ENCODE measurements around the gene SYNGR3. TPM values are rescaled to one million over a fixed set of nuclear protein-coding genes. Genes with fewer than 3 reads are reported as not detected.

The SYNGR3 gene
- polyA plus RNA-seq, 1 donor (not counting 4 experiments of a cell fraction or from before 2014, with no cell fraction given), result 0.30 TPM

GRCh38 chr16:2002406-2003230 is 12.8 kb downstream of the SYNGR3 start:
- TF ChIP-seq EZH2 (IDR thresholded peaks at IDR 0.05; ENCODE audit: low read length) (no peak), CTCF (optimal IDR thresholded peaks at IDR 0.05 in 1 of 3, IDR thresholded peaks at IDR 0.05 in 1 of 3, conservative IDR thresholded peaks at IDR 0.05 in 1 of 3; ENCODE audit: extremely low read depth in 1 of 3, insufficient read depth in 2 of 3, low read length in 3 of 3) (no peak)
- Histone ChIP-seq H3K4me2 (ENCODE audit: control insufficient read depth, extremely low read depth, insufficient read depth, low read depth, low read length) (no peak overlapping the region), H3K4me3 (ENCODE audit: control insufficient read depth in 2 of 3, extremely low read depth in 1 of 3, insufficient read depth in 2 of 3, low read depth in 1 of 3, low read length in 3 of 3) (no peak overlapping the region), H3K4me1 (ENCODE audit: control insufficient read depth, extremely low read depth, insufficient read depth, low read length) (peaks cover 22% of the 10 kb centered on the region), H3K27me3 (ENCODE audit: control insufficient read depth, extremely low read depth, insufficient read depth, low read length) (no peaks in the 10 kb centered on the region), H4K20me1 (ENCODE audit: control insufficient read depth, extremely low read depth, insufficient read depth, low read length) (peaks cover 54% of the 10 kb centered on the region), H3K9me3 (ENCODE audit: control insufficient read depth, low read depth, low read length) (no peaks in the 10 kb centered on the region), H3K36me3 (ENCODE audit: control insufficient read depth in 2 of 2, extremely low read depth in 1 of 2, insufficient read depth in 2 of 2, low read length in 2 of 2) (peaks cover 35 to 74% of the 10 kb centered on the region in 2 experiments), H3K79me2 (ENCODE audit: control insufficient read depth, insufficient read depth, low read length) (peaks cover 61% of the 10 kb centered on the region), H2AFZ (ENCODE audit: control insufficient read depth, low read length) (no peak overlapping the region), H3K9ac (ENCODE audit: control insufficient read depth, extremely low read depth, insufficient read depth, low read length) (no peak overlapping the region), H3K27ac (ENCODE audit: control insufficient read depth, insufficient read depth, low read length) (no peak overlapping the region), H3K9me1 (ENCODE audit: control insufficient read depth, extremely low read depth, insufficient read depth, low read length) (no peaks in the 10 kb centered on the region)
- no peak for DNase-seq (ENCODE audit: low read depth, low spot score)
- FAIRE-seq, result no peak
- dilution Hi-C loops (cut with MboI; ENCODE audit: extremely low pct_ligation_motif_present, low sequenced_read_pairs), result no loop called here

GRCh38 chr16:2003231-2003826 is 13.6 kb downstream of the SYNGR3 start:
- Histone ChIP-seq H3K9me1 (ENCODE audit: control insufficient read depth, extremely low read depth, insufficient read depth, low read length) (no peaks in the 10 kb centered on the region), H3K79me2 (ENCODE audit: control insufficient read depth, insufficient read depth, low read length) (peaks cover 68% of the 10 kb centered on the region), H3K27ac (ENCODE audit: control insufficient read depth, insufficient read depth, low read length) (no peak overlapping the region), H3K9me3 (ENCODE audit: control insufficient read depth, low read depth, low read length) (no peaks in the 10 kb centered on the region), H2AFZ (ENCODE audit: control insufficient read depth, low read length) (no peak overlapping the region), H3K4me2 (ENCODE audit: control insufficient read depth, extremely low read depth, insufficient read depth, low read depth, low read length) (no peak overlapping the region), H4K20me1 (ENCODE audit: control insufficient read depth, extremely low read depth, insufficient read depth, low read length) (peaks cover 58% of the 10 kb centered on the region), H3K4me3 (ENCODE audit: control insufficient read depth in 2 of 3, extremely low read depth in 1 of 3, insufficient read depth in 2 of 3, low read depth in 1 of 3, low read length in 3 of 3) (no peak overlapping the region), H3K9ac (ENCODE audit: control insufficient read depth, extremely low read depth, insufficient read depth, low read length) (no peak overlapping the region), H3K27me3 (ENCODE audit: control insufficient read depth, extremely low read depth, insufficient read depth, low read length) (no peaks in the 10 kb centered on the region), H3K4me1 (ENCODE audit: control insufficient read depth, extremely low read depth, insufficient read depth, low read length) (peaks cover 27% of the 10 kb centered on the region), H3K36me3 (ENCODE audit: control insufficient read depth in 2 of 2, extremely low read depth in 1 of 2, insufficient read depth in 2 of 2, low read length in 2 of 2) (peaks cover 31 to 71% of the 10 kb centered on the region in 2 experiments)
- FAIRE-seq, result no peak
- dilution Hi-C loops (cut with MboI; ENCODE audit: extremely low pct_ligation_motif_present, low sequenced_read_pairs), result no loop called here
- TF ChIP-seq EZH2 (IDR thresholded peaks at IDR 0.05; ENCODE audit: low read length) (no peak), CTCF (optimal IDR thresholded peaks at IDR 0.05 in 1 of 3, IDR thresholded peaks at IDR 0.05 in 1 of 3, conservative IDR thresholded peaks at IDR 0.05 in 1 of 3; ENCODE audit: extremely low read depth in 1 of 3, insufficient read depth in 2 of 3, low read length in 3 of 3) (no peak)
- DNase-seq (ENCODE audit: low read depth, low spot score), result no peak
